T-helper 1 cell treated with Interleukin-12 subunit alpha and Interleukin-12 subunit beta and Interleukin-4 antibody, amounts not matched to agents 30 μg/mL and 1 μg/mL, for 36 hours (primary cell): ENCODE data around the gene ADAMTSL3.

Experiments
- H3K27ac Mint-ChIP-seq: one replicate; pipeline ENCODE4 v1.8.0; 2021; ENCODE audit warnings: mild to moderate bottlenecking, mixed read lengths
- H3K27me3 Mint-ChIP-seq: one replicate; pipeline ENCODE4 v1.8.0; 2021; ENCODE audit warnings: low read depth, mixed read lengths
- H3K36me3 Mint-ChIP-seq: one replicate; pipeline ENCODE4 v1.8.0; 2021; ENCODE audit warnings: low read depth, mixed read lengths
- H3K4me1 Mint-ChIP-seq: one replicate; pipeline ENCODE4 v1.8.0; 2021; ENCODE audit warnings: low read depth, mixed read lengths
- H3K4me3 Mint-ChIP-seq: one replicate; pipeline ENCODE4 v1.8.0; 2021; ENCODE audit warnings: mild to moderate bottlenecking, moderate library complexity, mixed read lengths
- H3K9me3 Mint-ChIP-seq: one replicate; pipeline ENCODE4 v1.8.0; 2021; ENCODE audit warnings: mixed read lengths

ADAMTSL3 gene

DNA sequence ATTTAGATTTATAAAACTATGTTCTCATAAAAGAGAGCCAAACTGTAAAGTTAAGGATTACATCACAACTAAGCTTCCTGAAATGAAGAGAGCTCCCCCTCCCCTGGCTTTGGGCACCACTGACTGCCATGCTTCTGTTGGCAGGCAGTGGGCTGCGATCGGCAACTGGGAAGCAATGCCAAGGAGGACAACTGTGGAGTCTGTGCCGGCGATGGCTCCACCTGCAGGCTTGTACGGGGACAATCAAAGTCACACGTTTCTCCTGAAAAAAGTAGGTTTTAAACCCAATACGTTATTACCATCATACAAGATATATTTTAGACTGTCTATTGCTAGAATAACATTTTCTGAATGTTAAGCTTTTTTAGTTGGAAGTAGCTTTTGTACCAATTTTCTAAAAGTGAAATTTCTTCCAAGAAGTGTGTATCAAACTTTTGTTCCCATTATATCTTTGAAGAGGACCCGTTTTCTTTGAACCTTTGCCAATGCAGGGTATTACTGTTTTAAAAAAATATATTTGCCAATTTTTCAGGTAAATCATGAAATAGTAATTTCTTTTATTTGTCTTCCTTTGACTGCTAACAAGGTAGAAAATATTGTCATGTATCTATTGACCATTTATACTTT, 184.1 kb downstream of the ADAMTSL3 start:
- no peaks in the 10 kb centered on the region for H3K36me3 Mint-ChIP-seq

DNA sequence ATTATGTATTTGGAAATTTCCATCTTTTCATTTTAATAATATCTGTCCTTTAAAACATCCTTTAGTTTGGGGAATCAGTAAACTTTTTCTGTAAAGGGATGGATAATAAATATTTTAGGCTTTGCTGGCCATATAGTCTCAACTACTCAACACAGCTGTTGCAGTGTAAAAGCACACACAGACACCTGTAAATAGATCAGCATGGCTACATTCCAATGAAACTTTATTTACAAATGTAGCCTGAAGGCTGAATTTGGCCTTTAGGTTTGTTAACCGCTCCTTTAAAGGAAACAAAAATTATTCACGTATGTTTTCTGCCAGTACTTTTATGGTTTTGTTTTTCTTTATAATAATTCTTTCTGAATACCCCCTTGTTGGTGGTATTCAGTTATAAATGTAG, 184.8 kb downstream of the ADAMTSL3 start:
- H3K4me1 Mint-ChIP-seq, result no peaks in the 10 kb centered on the region
- no peaks in the 10 kb centered on the region for H3K36me3 Mint-ChIP-seq
- peaks cover 3% of the 10 kb centered on the region for H3K27me3 Mint-ChIP-seq
- no peak overlapping the region for H3K4me3 Mint-ChIP-seq
- no peak overlapping the region for H3K27ac Mint-ChIP-seq
- no peaks in the 10 kb centered on the region for H3K9me3 Mint-ChIP-seq

More for the DNA sequence above, 184.1 kb downstream of the ADAMTSL3 start:
- H3K4me3 Mint-ChIP-seq, result no peak overlapping the region
- peaks cover 3% of the 10 kb centered on the region for H3K27me3 Mint-ChIP-seq
- H3K9me3 Mint-ChIP-seq, result no peaks in the 10 kb centered on the region
- H3K27ac Mint-ChIP-seq, result no peak overlapping the region
- H3K4me1 Mint-ChIP-seq, result no peaks in the 10 kb centered on the region

DNA sequence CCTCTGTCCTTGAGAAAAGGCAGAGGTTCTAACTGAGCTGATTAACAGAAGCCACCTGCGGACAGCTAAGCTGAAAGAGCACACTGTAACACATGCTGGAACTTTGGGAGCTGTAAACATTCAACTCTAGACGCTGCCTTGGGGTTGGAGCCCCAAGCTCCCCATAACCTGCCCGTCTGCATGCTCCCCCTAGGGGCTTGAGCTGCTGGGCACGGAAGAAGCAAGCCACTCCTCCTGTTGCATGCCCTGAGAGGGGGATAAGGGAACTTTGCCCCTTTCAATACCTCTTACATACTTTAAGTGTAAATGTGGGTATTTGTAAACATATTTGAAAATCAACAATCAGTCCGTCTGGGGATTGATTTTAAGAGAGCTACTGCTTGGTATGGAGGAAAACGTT, 188.4 kb downstream of the ADAMTSL3 start:
- no peaks in the 10 kb centered on the region for H3K36me3 Mint-ChIP-seq
- no peak overlapping the region for H3K4me3 Mint-ChIP-seq
- no peaks in the 10 kb centered on the region for H3K4me1 Mint-ChIP-seq
- peaks cover 3% of the 10 kb centered on the region for H3K27me3 Mint-ChIP-seq
- no peaks in the 10 kb centered on the region for H3K9me3 Mint-ChIP-seq
- H3K27ac Mint-ChIP-seq, result no peak overlapping the region

DNA sequence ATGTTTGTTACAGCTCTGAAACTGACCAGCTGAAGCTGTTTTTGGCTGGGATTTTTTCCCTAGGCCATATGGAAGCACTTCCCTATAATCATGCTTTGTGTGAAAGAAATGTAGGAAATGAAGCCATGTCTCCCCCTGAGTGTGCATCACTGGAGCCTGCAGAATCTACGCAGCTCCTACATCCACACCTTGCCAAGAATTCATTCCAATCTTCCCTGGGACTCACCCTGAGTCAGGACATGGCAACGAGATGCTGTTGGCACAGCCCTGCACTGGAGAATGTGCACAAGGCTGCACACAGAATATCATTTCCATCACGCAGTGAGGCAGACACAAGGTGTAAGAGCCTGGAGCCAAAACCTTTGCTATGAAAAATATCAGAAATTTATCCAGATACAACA, 189.5 kb downstream of the ADAMTSL3 start:
- no peaks in the 10 kb centered on the region for H3K36me3 Mint-ChIP-seq
- H3K4me1 Mint-ChIP-seq, result no peaks in the 10 kb centered on the region
- no peak overlapping the region for H3K27ac Mint-ChIP-seq
- H3K4me3 Mint-ChIP-seq, result no peak overlapping the region
- peaks cover 3% of the 10 kb centered on the region for H3K27me3 Mint-ChIP-seq
- H3K9me3 Mint-ChIP-seq, result no peaks in the 10 kb centered on the region

DNA sequence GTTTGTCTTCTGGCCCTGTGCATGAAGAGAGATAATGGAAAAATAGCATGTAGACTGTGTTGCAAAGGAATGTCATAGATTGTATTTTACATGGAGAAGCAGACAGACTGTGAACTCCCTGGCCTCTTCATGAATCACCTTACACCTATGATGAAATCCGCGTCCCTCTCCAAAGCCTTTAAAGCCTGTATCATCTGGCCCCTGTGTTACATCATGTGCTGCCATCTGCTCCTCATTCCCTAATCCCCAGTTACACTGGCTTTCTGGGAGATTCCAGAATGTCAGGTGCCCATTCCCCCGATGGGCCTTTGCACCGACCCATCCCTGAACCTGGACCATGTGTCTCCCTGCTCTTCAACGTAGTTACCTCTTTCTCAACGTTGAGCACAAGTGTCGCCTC, 190.8 kb downstream of the ADAMTSL3 start:
- Mint-ChIP-seq H3K27me3 (no peaks in the 10 kb centered on the region), H3K9me3 (no peaks in the 10 kb centered on the region), H3K4me3 (no peak overlapping the region), H3K4me1 (no peaks in the 10 kb centered on the region), H3K27ac (no peak overlapping the region), H3K36me3 (no peaks in the 10 kb centered on the region)

DNA sequence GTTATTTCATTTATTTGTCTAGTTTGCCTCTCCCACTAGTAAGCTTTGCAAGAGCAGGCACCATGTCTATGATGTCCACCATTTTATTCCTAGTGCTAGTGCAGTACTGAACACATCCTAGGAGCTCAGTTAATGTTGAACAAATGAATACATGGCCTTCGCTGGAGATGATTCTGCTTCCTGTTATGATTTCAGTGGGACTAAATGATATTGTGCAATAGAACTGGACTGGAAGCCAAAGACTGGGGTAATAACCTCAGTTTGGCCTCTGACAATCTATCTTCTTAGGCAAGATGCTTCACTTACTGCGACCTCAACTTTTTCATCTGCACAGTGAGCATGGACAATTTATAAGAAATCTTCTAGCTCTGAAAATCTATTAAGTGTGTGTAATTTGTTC, 191.3 kb downstream of the ADAMTSL3 start:
- H3K9me3 Mint-ChIP-seq, result no peaks in the 10 kb centered on the region
- no peaks in the 10 kb centered on the region for H3K36me3 Mint-ChIP-seq
- H3K4me3 Mint-ChIP-seq, result no peak overlapping the region
- H3K4me1 Mint-ChIP-seq, result no peaks in the 10 kb centered on the region
- no peaks in the 10 kb centered on the region for H3K27me3 Mint-ChIP-seq
- H3K27ac Mint-ChIP-seq, result no peak overlapping the region

DNA sequence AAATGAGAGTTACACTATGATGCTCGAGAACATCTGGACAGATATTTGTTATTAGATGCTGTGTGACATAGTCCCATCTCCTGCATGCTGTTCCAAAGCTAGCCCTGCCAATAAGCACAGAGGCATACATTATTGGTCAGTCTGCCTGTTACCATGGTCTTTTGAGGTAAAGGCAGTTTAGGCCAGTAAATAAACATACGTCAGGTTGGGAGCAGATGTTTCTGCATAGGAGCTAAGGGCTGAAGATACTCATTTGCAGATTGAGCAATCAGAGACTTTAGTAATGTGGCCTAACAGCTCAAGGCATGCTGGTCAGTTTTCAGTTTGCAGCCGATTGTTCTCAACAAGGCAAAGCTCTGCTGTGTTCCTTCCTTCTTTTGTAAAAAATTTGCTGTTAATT, 192.9 kb downstream of the ADAMTSL3 start:
- no peaks in the 10 kb centered on the region for H3K9me3 Mint-ChIP-seq
- no peaks in the 10 kb centered on the region for H3K4me1 Mint-ChIP-seq
- no peak overlapping the region for H3K27ac Mint-ChIP-seq
- no peaks in the 10 kb centered on the region for H3K36me3 Mint-ChIP-seq
- H3K27me3 Mint-ChIP-seq, result no peaks in the 10 kb centered on the region
- H3K4me3 Mint-ChIP-seq, result no peak overlapping the region

DNA sequence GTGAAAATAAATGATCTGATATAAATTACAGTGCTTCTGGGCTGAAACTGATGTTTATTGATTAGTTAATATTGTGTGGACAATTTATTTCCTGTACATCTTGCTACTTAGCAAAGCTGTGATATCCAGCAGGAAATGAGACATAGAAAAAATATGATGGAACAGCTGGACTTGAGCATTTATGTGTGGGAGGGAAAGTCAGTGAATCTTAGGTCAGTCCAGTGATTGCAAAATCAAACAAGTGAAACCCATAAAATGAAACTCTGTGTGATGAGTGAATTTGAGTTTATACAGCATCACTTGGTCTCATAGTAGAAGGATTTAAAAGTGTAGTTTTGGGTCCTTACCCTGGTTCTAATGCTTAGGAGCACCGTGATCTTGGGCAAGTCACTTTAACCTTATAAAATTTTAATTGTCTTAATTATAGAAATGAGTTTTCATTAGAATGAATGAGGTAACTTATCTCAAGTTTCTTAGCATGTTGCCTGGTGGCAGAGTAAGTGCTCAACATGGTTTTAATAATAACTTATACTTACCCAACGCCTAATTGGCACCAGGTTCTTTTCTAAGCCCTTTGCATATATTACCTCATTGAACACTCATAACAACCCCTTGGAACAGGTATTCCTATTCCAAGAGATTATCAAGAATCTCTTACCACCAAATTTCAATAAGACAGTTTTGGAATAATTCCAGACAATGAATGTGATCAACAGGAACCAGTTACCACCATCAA, 194.6 kb downstream of the ADAMTSL3 start:
- Mint-ChIP-seq H3K4me1 (no peaks in the 10 kb centered on the region), H3K9me3 (no peaks in the 10 kb centered on the region), H3K4me3 (no peak overlapping the region), H3K36me3 (no peaks in the 10 kb centered on the region), H3K27me3 (no peaks in the 10 kb centered on the region), H3K27ac (no peak overlapping the region)

DNA sequence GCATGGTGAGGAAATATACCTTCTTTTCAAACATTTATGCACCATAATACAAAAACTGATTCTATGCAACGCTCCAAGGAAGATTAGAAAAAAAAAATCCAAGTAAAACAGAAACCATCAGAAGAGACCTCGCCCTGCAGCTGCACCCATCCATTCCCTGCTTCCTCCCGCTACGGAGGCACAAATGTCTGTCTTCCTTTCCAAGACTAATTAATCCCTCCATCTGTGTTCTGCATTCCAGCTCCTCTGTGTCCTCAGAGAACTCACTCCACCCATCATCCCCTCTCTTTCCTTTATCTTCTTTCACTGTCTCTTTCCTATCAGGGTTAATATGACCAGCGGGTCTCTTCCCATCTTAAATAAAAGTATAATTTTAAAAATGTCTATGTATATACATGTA, 196.1 kb downstream of the ADAMTSL3 start:
- Mint-ChIP-seq H3K4me3 (no peak overlapping the region), H3K4me1 (no peaks in the 10 kb centered on the region), H3K9me3 (no peaks in the 10 kb centered on the region), H3K36me3 (no peaks in the 10 kb centered on the region), H3K27me3 (no peaks in the 10 kb centered on the region), H3K27ac (no peak overlapping the region)

DNA sequence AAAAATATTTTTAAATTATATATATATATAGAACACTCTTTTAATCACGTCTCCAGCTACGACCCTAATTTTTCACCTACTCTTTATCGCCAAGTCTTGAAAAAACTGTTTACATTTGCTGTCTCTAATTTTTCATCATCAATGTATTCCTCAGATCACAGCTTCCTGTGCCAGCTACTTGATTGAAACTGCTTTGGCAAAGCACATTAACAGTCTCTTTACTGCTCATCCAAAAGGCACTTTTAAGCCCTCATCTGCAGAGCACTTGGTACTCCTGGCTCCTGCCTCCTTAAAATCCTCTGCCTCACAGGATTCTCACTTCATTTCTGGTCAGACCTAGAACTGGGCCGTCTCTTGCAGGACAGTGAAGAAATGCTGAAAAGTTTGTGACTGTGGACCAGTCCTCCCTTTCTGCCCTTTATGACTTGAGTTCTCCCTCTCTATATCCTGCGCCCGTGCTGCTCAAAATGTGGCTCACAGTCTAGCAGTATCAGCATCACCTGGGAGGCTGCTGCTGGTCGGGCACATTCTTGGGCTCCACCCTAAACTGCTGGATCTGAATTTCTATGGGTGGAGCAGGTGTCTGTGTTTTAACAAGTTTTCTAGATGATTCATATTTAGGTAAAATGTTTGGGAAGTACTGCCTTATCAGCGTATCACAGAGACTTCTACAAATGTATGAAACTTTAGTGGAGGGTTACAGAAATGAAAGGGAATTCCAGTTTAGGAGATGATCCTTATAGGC, 196.8 kb downstream of the ADAMTSL3 start:
- H3K4me3 Mint-ChIP-seq, result no peak overlapping the region
- H3K4me1 Mint-ChIP-seq, result no peaks in the 10 kb centered on the region
- no peak overlapping the region for H3K27ac Mint-ChIP-seq
- no peaks in the 10 kb centered on the region for H3K27me3 Mint-ChIP-seq
- no peaks in the 10 kb centered on the region for H3K36me3 Mint-ChIP-seq
- H3K9me3 Mint-ChIP-seq, result no peaks in the 10 kb centered on the region

DNA sequence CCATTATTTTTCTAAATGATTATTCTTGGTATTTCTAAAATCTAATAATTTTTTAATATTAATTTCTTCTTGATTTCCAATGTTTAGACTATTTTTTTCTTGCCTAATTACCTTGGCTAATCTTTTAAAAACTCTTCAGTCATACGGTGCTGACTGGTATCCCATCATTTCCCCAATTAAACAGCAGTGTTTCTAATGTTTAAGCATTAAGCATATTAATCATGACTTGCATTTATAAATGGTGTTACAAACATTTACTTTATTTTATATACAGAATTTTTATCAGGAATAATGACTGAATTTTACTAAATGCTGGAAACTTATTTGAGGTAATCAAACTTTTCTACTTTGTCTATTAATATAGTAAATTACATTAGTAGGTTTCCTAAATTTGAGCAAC, 199.3 kb downstream of the ADAMTSL3 start:
- Mint-ChIP-seq H3K9me3 (no peaks in the 10 kb centered on the region), H3K27me3 (no peaks in the 10 kb centered on the region), H3K27ac (no peak overlapping the region), H3K36me3 (no peaks in the 10 kb centered on the region), H3K4me3 (no peak overlapping the region), H3K4me1 (no peaks in the 10 kb centered on the region)

DNA sequence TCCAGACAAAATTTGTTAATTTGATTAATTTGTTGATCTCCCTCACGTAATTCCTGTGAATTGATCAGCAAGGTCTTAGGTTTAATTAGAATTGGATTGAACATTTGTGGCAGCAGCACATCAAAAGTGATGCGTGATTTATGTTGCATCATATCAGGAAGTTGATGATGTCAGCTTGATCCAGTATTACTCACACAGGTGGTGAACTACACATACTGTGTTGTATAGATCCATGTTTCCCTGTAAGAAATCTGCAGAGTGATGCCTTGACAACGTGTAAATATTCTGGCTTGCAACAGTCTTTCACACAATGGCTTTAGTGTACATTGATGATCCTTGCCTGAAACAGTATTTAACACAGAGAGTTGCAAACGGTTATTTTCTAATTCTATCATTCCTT, 200.4 kb downstream of the ADAMTSL3 start:
- H3K4me3 Mint-ChIP-seq, result no peak overlapping the region
- H3K27ac Mint-ChIP-seq, result no peak overlapping the region
- H3K27me3 Mint-ChIP-seq, result no peaks in the 10 kb centered on the region
- no peaks in the 10 kb centered on the region for H3K4me1 Mint-ChIP-seq
- no peaks in the 10 kb centered on the region for H3K9me3 Mint-ChIP-seq
- no peaks in the 10 kb centered on the region for H3K36me3 Mint-ChIP-seq

DNA sequence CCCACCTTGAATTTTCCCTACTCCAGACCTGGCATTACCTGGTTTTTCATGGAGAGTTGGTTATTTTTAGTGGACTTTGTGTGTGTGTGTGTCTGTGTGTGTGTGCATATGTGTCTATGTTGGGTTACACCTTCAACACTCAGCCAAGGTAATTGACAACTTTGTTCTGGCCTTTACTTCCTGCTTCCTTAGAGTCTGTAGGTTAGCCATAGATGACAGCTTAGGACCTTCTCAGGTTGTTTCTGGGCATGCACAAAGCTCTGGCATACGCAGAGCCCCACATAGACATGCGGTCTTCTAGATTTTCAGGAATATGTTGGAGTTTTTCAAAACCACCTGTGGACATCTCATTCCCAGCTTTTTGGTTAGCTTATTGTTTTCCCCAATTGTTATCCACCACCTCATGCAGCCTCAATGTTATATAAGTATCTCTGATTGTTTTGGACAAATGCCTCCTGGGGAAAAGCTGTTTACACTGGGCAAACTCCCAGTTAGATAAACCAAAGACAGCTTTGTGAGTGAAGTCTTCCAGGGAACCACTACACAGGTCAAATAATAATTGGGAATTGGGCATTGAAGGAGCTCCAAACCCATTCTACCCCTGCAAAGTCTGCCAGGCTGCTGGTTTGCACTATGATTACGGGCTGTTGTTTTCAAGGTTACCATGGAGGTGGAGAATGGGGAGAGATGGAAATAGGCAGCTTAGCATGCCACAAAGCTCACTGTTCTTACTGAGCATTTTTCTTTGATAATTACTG, 201.2 kb downstream of the ADAMTSL3 start:
- Mint-ChIP-seq H3K4me1 (no peaks in the 10 kb centered on the region), H3K9me3 (no peaks in the 10 kb centered on the region), H3K36me3 (no peaks in the 10 kb centered on the region), H3K4me3 (no peak overlapping the region), H3K27me3 (no peaks in the 10 kb centered on the region), H3K27ac (no peak overlapping the region)

DNA sequence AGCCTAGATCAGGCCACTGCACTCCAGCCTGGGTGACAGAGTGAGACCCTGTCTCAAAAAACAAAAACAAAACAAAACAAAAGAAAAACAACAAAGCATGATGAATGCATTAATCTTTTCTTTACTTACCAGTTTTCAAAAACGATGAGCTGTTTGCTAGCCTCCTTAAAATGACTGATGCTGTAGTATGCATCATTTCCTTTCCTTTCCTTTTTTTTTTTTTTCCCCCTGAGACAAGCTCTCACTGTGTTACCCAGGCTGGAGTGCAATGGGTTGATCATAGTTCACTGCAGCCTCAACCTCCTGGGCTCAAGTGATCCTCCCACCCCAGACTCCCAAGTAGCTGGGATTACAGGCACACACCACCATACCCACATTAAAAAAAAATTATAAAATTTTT, 202.0 kb downstream of the ADAMTSL3 start:
- Mint-ChIP-seq H3K27ac (no peak overlapping the region), H3K27me3 (no peaks in the 10 kb centered on the region), H3K4me3 (no peak overlapping the region), H3K36me3 (no peaks in the 10 kb centered on the region), H3K4me1 (no peaks in the 10 kb centered on the region), H3K9me3 (no peaks in the 10 kb centered on the region)
